Measurements from ENCODE around the gene MYO19.
A peak's percentile ranks its signal among the peaks of the same experiment; 100 is the strongest.
"Not testable (repeated sequence)": the region's sequence is repeated elsewhere in the genome, so short reads cannot be mapped to it uniquely, and the experiment has no call there.

MYO19 gene

GRCh38 chr17:36514856-36515255, 19.8 kb downstream of the MYO19 start:
- Histone ChIP-seq H3K9me3 (no peaks in the 10 kb centered on the region), H3K4me1 (peaks cover 14% of the 10 kb centered on the region), H3K27me3 (no peaks in the 10 kb centered on the region), H3K4me3 (ENCODE audit: low read depth, low read length) (no peak overlapping the region), H3K36me3 (peaks cover 38% of the 10 kb centered on the region)
- TF ChIP-seq CTCF (IDR thresholded peaks at IDR 0.05; ENCODE audit: low read depth, low read length) = no peak
- no peak for DNase-seq

GRCh38 chr17:36512641-36513040, 22.0 kb downstream of the MYO19 start:
- Histone ChIP-seq H3K36me3 (peaks cover 29% of the 10 kb centered on the region), H3K4me1 (peaks cover 14% of the 10 kb centered on the region), H3K9me3 (no peaks in the 10 kb centered on the region), H3K4me3 (ENCODE audit: low read depth, low read length) (no peak overlapping the region), H3K27me3 (no peaks in the 10 kb centered on the region)
- TF ChIP-seq CTCF (IDR thresholded peaks at IDR 0.05; ENCODE audit: low read depth, low read length) = no peak
- no peak for DNase-seq

GRCh38 chr17:36511216-36511615, 23.5 kb downstream of the MYO19 start:
- Histone ChIP-seq H3K36me3 (peaks cover 29% of the 10 kb centered on the region), H3K9me3 (no peaks in the 10 kb centered on the region), H3K4me1 (peaks cover 14% of the 10 kb centered on the region), H3K27me3 (no peaks in the 10 kb centered on the region), H3K4me3 (ENCODE audit: low read depth, low read length) (no peak overlapping the region)
- DNase-seq = no peak
- no peak for TF ChIP-seq CTCF (IDR thresholded peaks at IDR 0.05; ENCODE audit: low read depth, low read length)

GRCh38 chr17:36510636-36511035, 24.0 kb downstream of the MYO19 start:
- Histone ChIP-seq H3K27me3 (no peaks in the 10 kb centered on the region), H3K4me3 (ENCODE audit: low read depth, low read length) (no peak overlapping the region), H3K4me1 (peaks cover 14% of the 10 kb centered on the region), H3K9me3 (no peaks in the 10 kb centered on the region), H3K36me3 (peaks cover 30% of the 10 kb centered on the region)
- TF ChIP-seq CTCF (IDR thresholded peaks at IDR 0.05; ENCODE audit: low read depth, low read length) = no peak
- peak; percentile 87 for DNase-seq

GRCh38 chr17:36509272-36509985, 25.2 kb downstream of the MYO19 start:
- peaks cover 30% of the 10 kb centered on the region for H3K36me3 ChIP-seq
- H3K4me1 ChIP-seq = peaks cover 14% of the 10 kb centered on the region
- DNase-seq = no peak
- no peak for TF ChIP-seq CTCF (IDR thresholded peaks at IDR 0.05; ENCODE audit: low read depth, low read length)
- no peaks in the 10 kb centered on the region for H3K27me3 ChIP-seq
- no peaks in the 10 kb centered on the region for H3K9me3 ChIP-seq
- H3K4me3 ChIP-seq (ENCODE audit: low read depth, low read length) = no peak overlapping the region

GRCh38 chr17:36508439-36508838, 26.2 kb downstream of the MYO19 start:
- not testable (repeated sequence) for H3K4me3 ChIP-seq (ENCODE audit: low read depth, low read length); DNase-seq; H3K27me3 ChIP-seq; H3K9me3 ChIP-seq
- H3K36me3 ChIP-seq = peaks cover 35% of the 10 kb centered on the region
- peaks cover 14% of the 10 kb centered on the region for H3K4me1 ChIP-seq
